Measurements from ENCODE around the gene PLAA. TPM values are rescaled to one million over a fixed set of nuclear protein-coding genes. Genes with fewer than 3 reads are reported as not detected.

The PLAA gene
- total and polyA plus RNA-seq, 10 of the 15 experiments (the other 5 are each of a cell fraction or from before 2014, with no cell fraction given): 5.6 to 42.4 (median 34.1) TPM

Small RNA genes within 50 kb of the gene (small RNA-seq; reads per million reads assigned to genes)
- not detected for gene RN7SL100P

Other genes with a start within 250 kb of the PLAA start
- 15.6 and 21.7 TPM in 2 replicates for gene CAAP1, start 54.4 kb downstream of the PLAA start, total RNA-seq (2014; rRNA removed)
- 21.1 and 21.8 TPM in 2 replicates for gene CAAP1, start 54.4 kb downstream of the PLAA start, total RNA-seq (2014; rRNA removed; fragmentation: Illumina TruSeq; extraction: Trizol)
- gene CAAP1, start 54.4 kb downstream of the PLAA start, total RNA-seq (2021): 19.3 and 20.3 TPM in 2 replicates
- gene CAAP1, start 54.4 kb downstream of the PLAA start, polyA plus RNA-seq (2011; rRNA removed): 25.4 and 47.1 TPM in 2 replicates
- 23.6 and 29.0 TPM in 2 replicates for gene CAAP1, start 54.4 kb downstream of the PLAA start, polyA plus RNA-seq (2014; fragmentation: Illumina TruSeq; extraction: Trizol)
- gene CAAP1, start 54.4 kb downstream of the PLAA start, polyA plus RNA-seq (2014; fragmentation: Nextera tagmentation; extraction: Ambion mirVana): 10 to 100 TPM; 11.0 to 11.9 TPM
- gene CAAP1, start 54.4 kb downstream of the PLAA start, polyA plus RNA-seq (2014; rRNA removed): 11.9 and 16.0 TPM in 2 replicates
- gene CAAP1, start 54.4 kb downstream of the PLAA start, polyA plus RNA-seq (2016; fragmentation: Nextera tagmentation; extraction: Ambion mirVana): 10 to 100 TPM; 25.0 to 27.5 TPM
- gene IFT74, start 9.2 kb upstream of the PLAA start, total RNA-seq (2014; rRNA removed): 9.8 and 13.7 TPM in 2 replicates
- 15.4 and 17.3 TPM in 2 replicates for gene IFT74, start 9.2 kb upstream of the PLAA start, total RNA-seq (2014; rRNA removed; fragmentation: Illumina TruSeq; extraction: Trizol)
- gene IFT74, start 9.2 kb upstream of the PLAA start, total RNA-seq (2021): 7.6 and 8.2 TPM in 2 replicates
- 11.0 and 20.4 TPM in 2 replicates for gene IFT74, start 9.2 kb upstream of the PLAA start, polyA plus RNA-seq (2011; rRNA removed)
- gene IFT74, start 9.2 kb upstream of the PLAA start, polyA plus RNA-seq (2014; fragmentation: Illumina TruSeq; extraction: Trizol): 14.2 and 22.0 TPM in 2 replicates
- gene IFT74, start 9.2 kb upstream of the PLAA start, polyA plus RNA-seq (2014; fragmentation: Nextera tagmentation; extraction: Ambion mirVana): 1 to 10 TPM; 7.9 to 9.4 TPM
- gene IFT74, start 9.2 kb upstream of the PLAA start, polyA plus RNA-seq (2014; rRNA removed): 6.8 and 7.7 TPM in 2 replicates
- gene IFT74, start 9.2 kb upstream of the PLAA start, polyA plus RNA-seq (2016; fragmentation: Nextera tagmentation; extraction: Ambion mirVana): 10 to 100 TPM; 14.2 to 14.6 TPM
- not detected in 2 replicates for gene LRRC19, start 58.4 kb upstream of the PLAA start, total RNA-seq (2014; rRNA removed)
- gene LRRC19, start 58.4 kb upstream of the PLAA start, total RNA-seq (2014; rRNA removed; fragmentation: Illumina TruSeq; extraction: Trizol): not detected in 2 replicates
- not detected in 2 replicates for gene LRRC19, start 58.4 kb upstream of the PLAA start, total RNA-seq (2021)
- not detected in 2 replicates for gene LRRC19, start 58.4 kb upstream of the PLAA start, polyA plus RNA-seq (2011; rRNA removed)
- not detected in 2 replicates for gene LRRC19, start 58.4 kb upstream of the PLAA start, polyA plus RNA-seq (2014; fragmentation: Illumina TruSeq; extraction: Trizol)
- under 1 TPM; 0.02 to 0.06 TPM for gene LRRC19, start 58.4 kb upstream of the PLAA start, polyA plus RNA-seq (2014; fragmentation: Nextera tagmentation; extraction: Ambion mirVana)
- not detected in 2 replicates for gene LRRC19, start 58.4 kb upstream of the PLAA start, polyA plus RNA-seq (2014; rRNA removed)
- gene LRRC19, start 58.4 kb upstream of the PLAA start, polyA plus RNA-seq (2016; fragmentation: Nextera tagmentation; extraction: Ambion mirVana): under 1 TPM; 0.09 to 0.20 TPM
- gene TEK, start 162.0 kb upstream of the PLAA start, total RNA-seq (2014; rRNA removed): not detected in 2 replicates
- gene TEK, start 162.0 kb upstream of the PLAA start, total RNA-seq (2014; rRNA removed; fragmentation: Illumina TruSeq; extraction: Trizol): not detected in 2 replicates
- 0.08 TPM in 1 of 2 replicates, not detected in the other for gene TEK, start 162.0 kb upstream of the PLAA start, total RNA-seq (2021)
- not detected in 2 replicates for gene TEK, start 162.0 kb upstream of the PLAA start, polyA plus RNA-seq (2011; rRNA removed)
- gene TEK, start 162.0 kb upstream of the PLAA start, polyA plus RNA-seq (2014; fragmentation: Illumina TruSeq; extraction: Trizol): not detected in 2 replicates
- not detected for gene TEK, start 162.0 kb upstream of the PLAA start, polyA plus RNA-seq (2014; fragmentation: Nextera tagmentation; extraction: Ambion mirVana)
- not detected in 2 replicates for gene TEK, start 162.0 kb upstream of the PLAA start, polyA plus RNA-seq (2014; rRNA removed)
- not detected for gene TEK, start 162.0 kb upstream of the PLAA start, polyA plus RNA-seq (2016; fragmentation: Nextera tagmentation; extraction: Ambion mirVana)